HG03060 (cell line): ENCODE results near the gene KRTAP1-5.
"Not testable (repeated sequence)": the region's sequence is repeated elsewhere in the genome, so short reads cannot be mapped to it uniquely, and the experiment has no call there.

Source experiments
- ATAC-seq: cut with Tn5 transposase; IDR thresholded peaks from one replicate; pipeline ENCODE4 v1.9.1; 2021; ENCODE audit warnings: low read depth, moderate number of reproducible peaks; ENCODE audit not compliant: unreplicated experiment

The KRTAP1-5 gene

DNA sequence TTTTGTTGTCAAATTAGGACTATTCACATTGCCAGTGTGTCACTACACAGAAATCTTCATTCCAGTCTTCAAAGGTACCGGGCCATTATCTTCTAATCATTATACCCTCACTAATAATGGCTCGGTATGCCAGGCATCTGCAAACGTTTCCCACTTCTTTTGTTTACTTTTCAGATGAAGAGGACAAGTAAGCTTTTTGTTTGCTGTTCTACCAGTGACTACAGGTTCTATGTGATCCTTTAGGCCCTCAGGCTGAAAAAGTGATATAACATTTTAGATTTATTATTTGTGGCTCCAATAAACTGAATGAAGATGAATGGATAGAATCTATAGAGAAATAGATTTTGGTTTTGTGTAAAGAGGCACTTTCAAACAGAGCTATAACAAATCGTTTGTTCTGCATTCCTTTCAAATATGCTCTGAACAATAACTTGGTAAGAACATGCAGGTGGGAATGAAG, 17.7 kb downstream of the KRTAP1-5 start:
- ATAC-seq = no peak

DNA sequence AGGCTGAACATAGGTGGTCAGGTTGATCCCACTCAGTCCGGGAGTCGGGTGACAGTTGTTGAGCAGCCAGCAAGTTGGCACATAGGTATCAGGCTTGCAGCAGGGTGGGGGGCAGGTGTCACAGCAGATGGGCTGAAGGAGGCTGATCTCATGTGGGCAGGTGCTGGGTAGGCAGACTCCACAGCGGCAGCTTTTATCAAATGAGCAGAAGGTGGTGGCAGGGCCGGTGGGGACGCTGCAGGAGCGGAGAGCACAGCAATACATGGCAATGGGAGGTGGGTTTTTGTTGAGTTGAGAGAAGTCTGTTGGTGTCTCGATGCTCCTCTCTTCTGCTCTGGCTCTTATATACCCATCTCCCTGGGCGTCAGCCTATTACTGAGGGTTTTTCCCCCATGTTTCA, 18.2 kb downstream of the KRTAP1-5 start, which contains the start of gene KRTAP3-1:
Gene KRTAP3-1 (minus strand): TSS at position 318 of the 400 bp plus-strand sequence. CDS start 54 bp downstream, at position 264.
- no peak for ATAC-seq

DNA sequence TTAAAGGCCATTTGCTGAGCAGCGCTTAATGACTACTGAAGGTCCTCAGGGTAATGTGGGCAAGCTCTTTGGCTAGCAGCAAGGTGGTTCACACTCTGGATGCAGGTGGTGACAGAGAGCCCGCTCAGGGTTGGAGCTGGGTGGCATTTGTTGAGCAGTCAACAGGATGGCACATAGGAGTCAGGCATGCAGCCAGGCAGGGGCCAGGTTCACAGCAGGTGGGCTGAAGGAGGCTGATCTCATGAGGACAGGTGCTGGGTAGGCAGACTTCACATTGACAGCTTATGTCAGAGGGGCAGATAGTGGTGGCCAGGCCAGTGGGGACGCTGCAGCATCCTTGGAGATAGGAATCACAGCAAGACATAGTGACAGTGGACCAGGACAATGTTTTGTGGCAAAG, 22.6 kb downstream of the KRTAP1-5 start:
- no peak for ATAC-seq

DNA sequence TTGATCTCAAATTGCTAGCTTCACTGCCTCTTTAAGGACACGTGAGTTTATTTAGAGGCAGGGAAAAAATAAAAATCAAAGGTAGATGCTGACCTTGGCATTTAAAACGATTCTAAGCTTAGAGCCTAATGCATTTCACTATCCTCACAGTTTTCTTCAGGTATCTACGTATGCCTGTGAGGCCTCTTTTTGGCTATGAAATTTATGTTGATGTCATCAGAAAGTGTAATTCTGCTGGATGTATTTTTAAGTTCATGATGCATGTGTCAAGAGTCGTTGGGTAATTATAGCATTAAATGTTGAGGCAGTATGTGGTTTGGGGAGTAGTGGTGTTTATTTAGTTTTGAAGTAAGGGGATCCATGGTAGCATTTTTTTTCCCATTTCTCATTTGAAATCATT, 23.1 kb downstream of the KRTAP1-5 start:
- no peak for ATAC-seq

DNA sequence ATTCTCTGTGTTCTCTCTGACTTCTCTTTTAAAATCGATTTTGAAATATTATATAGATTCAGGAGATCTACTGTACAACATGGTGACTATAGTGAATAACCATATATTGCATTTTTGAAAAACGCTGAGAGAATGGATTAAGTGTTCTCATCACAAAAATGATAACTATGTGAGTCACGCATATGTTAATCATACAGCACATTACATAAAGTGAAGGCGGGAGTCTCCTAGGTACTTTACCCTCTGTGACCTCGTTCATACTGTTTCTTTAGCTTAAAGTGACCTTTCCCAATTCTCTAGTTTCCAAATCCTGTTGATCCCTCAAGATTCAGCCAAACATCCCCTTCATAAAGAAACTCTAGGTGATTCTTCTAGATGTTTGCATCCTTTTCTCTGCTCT, 24.2 kb downstream of the KRTAP1-5 start:
- no peak for ATAC-seq

DNA sequence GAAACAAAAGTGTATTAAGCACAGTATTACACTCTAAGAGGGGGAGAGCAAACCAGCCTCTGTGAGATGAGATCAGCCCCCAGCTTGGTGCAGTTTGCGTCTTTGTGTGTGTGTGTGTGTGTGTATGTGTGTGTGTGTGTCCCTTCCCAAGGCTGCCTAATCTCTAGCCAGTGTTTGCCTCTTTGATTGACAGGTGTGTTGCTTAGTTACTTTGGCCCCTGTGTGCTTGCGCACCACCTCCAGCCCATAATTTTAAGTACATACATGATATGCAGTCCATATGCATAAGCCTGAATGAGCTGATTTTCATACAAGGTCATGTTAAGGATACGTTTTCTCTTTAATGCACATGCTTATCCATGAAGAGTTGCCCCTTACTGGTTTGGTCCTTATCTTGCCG, 25.2 kb downstream of the KRTAP1-5 start:
- no peak for ATAC-seq

DNA sequence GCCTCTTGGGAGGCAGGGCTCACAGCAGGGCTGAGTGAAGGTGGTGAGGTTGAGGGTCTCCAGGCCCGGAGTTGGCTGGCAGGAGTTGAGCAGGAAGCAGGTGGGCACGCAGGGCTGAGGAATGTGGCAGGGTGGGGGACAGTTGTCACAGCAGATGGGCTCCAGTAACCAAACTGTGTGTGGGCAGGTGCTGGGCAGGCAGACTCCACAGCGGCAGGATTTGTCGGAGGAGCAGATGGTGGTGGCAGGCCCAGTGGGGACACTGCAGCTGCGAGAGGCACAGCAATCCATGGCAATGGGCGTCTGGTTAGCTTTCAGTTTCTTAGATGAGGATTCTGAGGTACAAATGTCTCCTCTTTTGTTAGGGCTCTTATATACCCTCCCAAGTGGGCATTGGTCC, 27.4 kb downstream of the KRTAP1-5 start, which contains the start of gene KRTAP3-2:
Gene KRTAP3-2 (minus strand): TSS at position 344 of the 400 bp plus-strand sequence. CDS start 53 bp downstream, at position 291.
- ATAC-seq = not testable (repeated sequence)

DNA sequence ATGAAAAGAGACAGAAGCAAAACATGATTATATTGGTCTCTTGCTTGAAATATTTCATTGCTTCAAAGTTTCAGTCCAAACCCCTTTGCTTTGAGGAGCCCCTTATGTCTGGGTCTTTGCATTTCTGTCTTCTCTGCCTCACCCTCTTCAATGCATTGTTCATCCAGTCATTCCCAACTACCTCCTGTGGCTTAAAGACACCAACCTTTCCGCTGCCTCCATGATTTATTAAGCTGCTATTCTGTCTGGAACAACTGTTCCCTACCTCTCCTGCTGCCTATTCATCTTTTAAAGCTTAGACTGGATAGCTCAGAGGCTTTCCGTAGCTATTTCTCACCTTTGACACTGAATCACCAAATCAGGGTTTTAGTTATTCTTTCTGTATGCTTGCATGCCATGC, 29.6 kb downstream of the KRTAP1-5 start:
- no peak for ATAC-seq

DNA sequence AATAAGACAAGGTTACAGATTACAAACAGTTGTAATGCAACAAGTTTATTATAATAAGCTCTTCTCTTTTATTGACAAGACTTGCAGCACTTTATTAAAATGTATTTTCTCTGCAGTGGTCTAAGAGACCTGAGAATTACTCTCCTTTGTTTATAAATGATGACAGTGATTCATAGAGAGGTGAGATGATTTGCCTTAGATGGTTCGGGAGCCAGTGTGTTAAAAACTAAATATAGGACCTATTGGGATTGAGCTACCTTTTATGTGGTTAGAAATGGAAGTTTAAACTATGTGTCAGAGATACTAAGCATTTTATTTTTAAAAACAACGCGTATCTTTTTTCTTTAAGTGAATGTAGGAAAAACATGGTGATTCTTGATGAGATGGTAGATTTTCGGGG, 30.2 kb downstream of the KRTAP1-5 start:
- ATAC-seq = no peak

DNA sequence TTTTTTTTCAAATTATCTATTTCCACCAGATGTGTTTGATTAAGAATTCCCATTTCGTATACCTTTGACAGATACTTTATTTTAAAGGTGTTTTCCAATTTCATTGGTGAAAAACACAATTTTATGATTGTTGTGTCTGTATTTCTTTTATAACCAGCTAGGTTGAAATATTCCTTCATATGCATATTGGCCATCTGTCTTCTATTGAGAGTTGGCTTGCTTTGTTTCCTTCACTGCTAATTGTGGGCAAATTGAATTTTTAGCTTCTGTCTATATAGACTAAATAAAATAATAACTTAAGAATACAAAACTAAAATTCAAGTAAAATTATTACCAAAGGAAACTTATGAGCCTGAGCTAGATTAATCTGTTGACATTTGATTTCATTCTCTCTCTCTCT, 31.9 kb downstream of the KRTAP1-5 start:
- no peak for ATAC-seq

DNA sequence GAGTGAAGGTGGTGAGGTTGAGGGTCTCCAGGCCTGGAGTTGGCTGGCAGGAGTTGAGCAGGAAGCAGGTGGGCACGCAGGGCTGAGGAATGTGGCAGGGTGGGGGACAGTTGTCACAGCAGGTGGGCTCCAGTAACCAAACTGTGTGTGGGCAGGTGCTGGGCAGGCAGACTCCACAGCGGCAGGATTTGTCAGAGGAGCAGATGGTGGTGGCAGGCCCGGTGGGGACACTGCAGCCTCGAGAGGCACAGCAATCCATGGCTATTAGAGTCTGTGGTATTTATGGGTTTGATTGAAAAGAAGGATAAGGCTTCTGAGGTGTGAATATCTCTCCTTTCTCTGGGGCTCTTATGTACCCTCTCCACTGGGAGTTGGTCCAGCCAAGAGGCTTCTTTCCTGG, 33.2 kb downstream of the KRTAP1-5 start, which contains the start of gene KRTAP3-3:
Gene KRTAP3-3 (minus strand): TSS at position 326 of the 400 bp plus-strand sequence. CDS start 67 bp downstream, at position 259.
- ATAC-seq = no peak

DNA sequence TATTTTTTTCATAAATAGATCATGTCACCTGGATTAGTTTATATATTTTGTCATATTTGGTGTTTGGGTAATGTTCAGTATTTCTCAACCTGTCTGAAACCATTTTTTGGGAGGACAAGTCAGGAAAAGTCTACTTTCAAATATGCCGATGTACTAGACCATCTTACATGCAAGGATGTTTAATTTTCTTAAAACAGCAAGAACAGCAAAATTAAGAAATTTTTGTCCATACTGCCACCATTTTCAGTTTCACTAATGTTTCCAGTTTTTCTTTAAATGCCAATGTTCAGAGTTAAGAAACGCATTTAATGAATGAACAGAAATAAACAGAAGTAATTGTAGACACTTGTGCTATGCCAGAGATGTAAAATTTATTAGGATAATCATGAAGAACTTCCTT, 33.9 kb downstream of the KRTAP1-5 start:
- ATAC-seq = no peak

DNA sequence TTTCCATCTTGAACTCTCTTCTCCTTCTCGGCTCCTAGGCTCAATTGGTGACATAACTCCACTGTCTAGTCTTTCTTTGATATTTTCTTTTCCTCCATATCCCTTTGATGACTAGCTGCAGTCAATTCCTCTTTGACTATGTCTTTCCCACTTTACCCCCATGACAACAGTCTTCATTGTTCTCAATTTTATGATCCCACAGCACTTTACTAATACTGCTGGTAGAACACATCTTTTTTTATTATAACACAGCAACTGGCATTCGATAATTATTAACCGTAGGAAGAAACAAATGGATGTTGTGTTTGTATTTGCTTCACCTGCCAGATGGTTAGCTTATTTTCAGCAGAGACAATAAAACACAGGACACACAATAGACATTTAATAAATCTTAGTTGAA, 34.3 kb downstream of the KRTAP1-5 start:
- no peak for ATAC-seq

DNA sequence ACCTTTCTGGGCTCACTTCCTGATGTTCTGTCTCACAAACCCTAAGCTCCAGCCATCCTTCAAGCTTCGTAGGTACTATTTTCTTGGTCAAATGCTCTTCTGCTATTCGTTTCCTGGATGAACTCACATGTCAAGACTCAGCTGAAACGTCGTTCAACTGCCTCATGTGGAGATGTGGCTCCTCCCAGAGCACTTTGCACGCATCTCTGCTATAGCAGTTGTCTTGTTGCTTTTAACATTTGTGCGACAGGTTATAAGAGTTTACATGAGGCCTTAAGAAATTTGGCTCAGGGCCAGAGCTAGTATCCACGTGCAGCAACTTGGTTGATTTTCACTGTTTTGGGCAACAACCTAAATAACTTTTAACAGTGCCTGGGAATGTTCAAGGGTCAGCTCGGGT, 40.1 kb downstream of the KRTAP1-5 start:
- ATAC-seq = no peak

DNA sequence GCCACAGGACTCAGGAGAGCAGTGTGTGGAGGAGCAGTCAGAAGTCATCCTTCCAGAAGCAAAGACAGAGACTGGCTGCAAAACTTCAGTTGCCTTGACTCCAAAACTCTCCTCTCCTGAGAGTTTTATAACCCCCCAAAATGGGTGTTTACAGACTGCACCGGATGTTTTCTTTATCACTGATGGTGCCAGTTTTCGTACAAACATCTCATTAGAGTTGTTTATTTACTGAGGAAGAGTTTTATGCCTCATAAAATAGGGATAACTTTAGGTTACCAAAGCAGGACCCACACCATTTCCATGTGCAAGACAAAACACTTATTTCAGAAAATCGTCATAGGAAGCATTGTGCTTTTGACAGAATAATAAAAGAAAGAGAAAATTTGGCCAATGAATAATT, 42.8 kb downstream of the KRTAP1-5 start, which contains the start of gene KRT40:
Gene KRT40 (minus strand): TSS at position 101 of the 400 bp plus-strand sequence. CDS start 53 bp downstream, at position 48.
- ATAC-seq = no peak

DNA sequence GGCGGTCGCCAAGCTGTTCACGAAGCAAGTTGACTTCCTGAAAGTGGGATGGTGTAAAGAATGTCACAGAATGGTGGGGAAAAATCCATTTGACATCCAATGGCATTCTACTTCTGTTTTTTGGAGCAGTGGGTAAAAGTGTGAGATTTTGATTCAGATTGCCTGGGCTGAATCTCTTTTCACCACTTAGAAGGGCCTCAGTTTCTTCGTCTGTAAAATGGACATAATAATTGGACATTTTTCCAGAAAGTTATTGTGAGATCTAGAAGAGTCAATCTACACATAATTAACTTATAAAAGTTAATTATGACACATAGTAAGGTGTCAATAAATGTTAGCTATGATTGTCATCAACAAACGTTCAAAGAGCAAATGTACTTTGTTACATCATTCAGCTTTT, 45.9 kb downstream of the KRTAP1-5 start:
- ATAC-seq = no peak

DNA sequence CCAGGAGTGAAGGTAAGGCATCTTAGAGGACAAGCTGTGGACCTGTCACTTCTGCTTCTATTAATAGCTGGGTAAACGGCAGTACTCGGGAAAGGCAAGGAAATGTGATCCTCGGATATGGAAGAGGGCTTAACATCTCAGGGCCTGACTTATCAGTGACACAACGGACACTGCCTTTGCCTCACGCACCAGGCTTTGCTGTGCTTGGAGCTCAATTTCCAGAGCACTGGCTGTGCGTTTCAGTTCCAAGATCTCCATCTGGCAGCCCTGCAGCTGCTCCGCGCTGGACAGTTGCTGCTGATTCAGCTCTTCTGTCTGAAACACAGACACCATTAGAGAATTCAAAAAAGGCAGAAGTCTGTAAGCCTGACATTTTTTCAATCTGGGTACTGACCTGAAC, 46.4 kb downstream of the KRTAP1-5 start:
- no peak for ATAC-seq

DNA sequence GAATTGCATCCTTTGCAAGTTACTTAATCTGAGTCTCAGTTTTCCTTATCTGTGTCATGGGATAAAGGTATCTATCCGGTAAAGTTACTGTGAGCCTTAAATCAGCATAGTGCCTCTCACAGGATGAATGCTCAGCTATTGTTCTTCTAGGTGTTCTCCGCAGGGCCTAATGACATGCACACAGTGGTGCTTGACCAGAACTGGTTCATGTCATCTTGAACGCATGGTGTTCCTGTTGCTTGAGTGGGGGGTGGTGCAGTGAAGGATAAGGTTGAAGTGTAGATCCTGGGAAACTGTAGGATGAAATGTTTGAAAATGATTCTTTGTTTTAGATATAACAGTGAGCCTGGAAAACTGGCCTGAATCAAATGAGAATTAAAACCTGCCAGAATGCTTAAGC, 46.9 kb downstream of the KRTAP1-5 start:
- no peak for ATAC-seq

DNA sequence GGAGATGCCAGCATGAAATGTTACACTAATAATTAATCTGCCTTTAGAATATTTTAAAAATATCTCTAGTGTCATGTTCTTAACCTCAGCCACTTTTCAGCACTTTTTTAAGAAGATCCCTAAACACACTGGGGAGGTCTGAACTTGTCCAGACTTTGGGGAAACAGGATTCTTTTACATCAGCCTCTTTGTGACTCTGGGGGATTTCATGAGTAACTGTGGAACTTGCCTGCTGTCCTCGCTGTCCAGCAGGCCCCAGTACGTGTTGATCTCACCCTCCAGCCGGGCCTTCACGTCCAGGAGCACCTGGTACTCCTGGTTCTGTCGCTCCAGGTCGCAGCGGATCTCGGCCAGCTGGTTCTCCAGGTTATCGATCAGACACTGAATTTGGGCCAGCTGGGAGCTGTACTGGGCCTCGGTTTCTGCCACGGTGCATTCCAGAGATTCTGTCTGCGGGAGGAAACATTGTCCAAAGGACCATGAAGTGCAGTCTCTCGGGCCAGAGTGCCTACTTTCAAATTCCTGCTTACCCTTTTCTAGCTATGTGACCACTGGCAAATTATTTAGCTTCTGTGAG, 48.3 kb downstream of the KRTAP1-5 start:
- ATAC-seq = no peak
